WTC11 (cell line): ENCODE data around the gene MFAP3L.

Source experiments
- ATF3 ChIP-seq: sonication (generic); formaldehyde crosslinking; conservative IDR thresholded peaks from 2 replicates; pipeline ENCODE4 v1.8.1; 2022; ENCODE audit warnings: mild to moderate bottlenecking, missing genetic modification reagents
- CREB1 ChIP-seq: sonication (generic); formaldehyde crosslinking; IDR thresholded peaks from 2 replicates; pipeline ENCODE4 v1.8.0; 2023; ENCODE audit warnings: mild to moderate bottlenecking, missing genetic modification reagents
- CREM ChIP-seq: sonication (generic); formaldehyde crosslinking; IDR thresholded peaks from 2 replicates; pipeline ENCODE4 v1.8.1; 2022; ENCODE audit warnings: mild to moderate bottlenecking, missing genetic modification reagents, moderate library complexity
- ELF4 ChIP-seq: sonication (generic); formaldehyde crosslinking; IDR thresholded peaks from 2 replicates; pipeline ENCODE4 v1.8.1; 2022; ENCODE audit warnings: low read depth, mild to moderate bottlenecking, moderate library complexity, missing genetic modification reagents
- ETV6 ChIP-seq: sonication (generic); formaldehyde crosslinking; IDR thresholded peaks from 2 replicates; pipeline ENCODE4 v1.8.1; 2022; ENCODE audit warnings: mild to moderate bottlenecking, missing genetic modification reagents
- KAT7 ChIP-seq: sonication (generic); formaldehyde crosslinking; IDR thresholded peaks from 2 replicates; pipeline ENCODE4 v1.8.1; 2023; ENCODE audit warnings: missing genetic modification reagents, mild to moderate bottlenecking, borderline replicate concordance
- NR3C1 ChIP-seq: sonication (generic); formaldehyde crosslinking; conservative IDR thresholded peaks from 2 replicates; pipeline ENCODE4 v1.8.1; 2023; ENCODE audit warnings: low read depth, mild to moderate bottlenecking, missing genetic modification reagents
- SMAD3 ChIP-seq: sonication (generic); formaldehyde crosslinking; IDR thresholded peaks from 2 replicates; pipeline ENCODE4 v1.8.0; 2022; ENCODE audit warnings: missing genetic modification reagents, mild to moderate bottlenecking, borderline replicate concordance
- TCF7 ChIP-seq: sonication (generic); formaldehyde crosslinking; IDR thresholded peaks from 2 replicates; pipeline ENCODE4 v1.8.0; 2022; ENCODE audit warnings: mild to moderate bottlenecking, low read depth, missing genetic modification reagents, moderate library complexity
- TP53 ChIP-seq: sonication (generic); formaldehyde crosslinking; IDR thresholded peaks from 2 replicates; pipeline ENCODE4 v1.8.1; 2023; ENCODE audit warnings: mild to moderate bottlenecking, missing genetic modification reagents
- TF ChIP-seq, protein P1 (sequence below): fragments of 200-600 bp; IDR thresholded peaks from 2 replicates; pipeline ENCODE4 v1.8.0; 2022; ENCODE audit warnings: antibody characterized with exemption
- TF ChIP-seq, protein P2 (sequence below): sonication (generic); formaldehyde crosslinking; IDR thresholded peaks from 2 replicates; pipeline ENCODE4 v1.8.1; 2023; ENCODE audit warnings: mild to moderate bottlenecking, missing genetic modification reagents, moderate library complexity

GRCh38 chr4:170049766-170050165 lies 23.6 kb upstream of the MFAP3L start:
- TF ChIP-seq KAT7 (no peak), ELF4 (CRISPR knock-in tag) (no peak), TCF7 (CRISPR knock-in tag) (no peak), SMAD3 (CRISPR knock-in tag) (no peak), TP53 (CRISPR knock-in tag) (no peak), CREB1 (CRISPR knock-in tag) (no peak), NR3C1 (CRISPR knock-in tag) (no peak), ETV6 (CRISPR knock-in tag) (no peak), CREM (CRISPR knock-in tag) (no peak), ATF3 (no peak)
- TF ChIP-seq, protein P1, sequence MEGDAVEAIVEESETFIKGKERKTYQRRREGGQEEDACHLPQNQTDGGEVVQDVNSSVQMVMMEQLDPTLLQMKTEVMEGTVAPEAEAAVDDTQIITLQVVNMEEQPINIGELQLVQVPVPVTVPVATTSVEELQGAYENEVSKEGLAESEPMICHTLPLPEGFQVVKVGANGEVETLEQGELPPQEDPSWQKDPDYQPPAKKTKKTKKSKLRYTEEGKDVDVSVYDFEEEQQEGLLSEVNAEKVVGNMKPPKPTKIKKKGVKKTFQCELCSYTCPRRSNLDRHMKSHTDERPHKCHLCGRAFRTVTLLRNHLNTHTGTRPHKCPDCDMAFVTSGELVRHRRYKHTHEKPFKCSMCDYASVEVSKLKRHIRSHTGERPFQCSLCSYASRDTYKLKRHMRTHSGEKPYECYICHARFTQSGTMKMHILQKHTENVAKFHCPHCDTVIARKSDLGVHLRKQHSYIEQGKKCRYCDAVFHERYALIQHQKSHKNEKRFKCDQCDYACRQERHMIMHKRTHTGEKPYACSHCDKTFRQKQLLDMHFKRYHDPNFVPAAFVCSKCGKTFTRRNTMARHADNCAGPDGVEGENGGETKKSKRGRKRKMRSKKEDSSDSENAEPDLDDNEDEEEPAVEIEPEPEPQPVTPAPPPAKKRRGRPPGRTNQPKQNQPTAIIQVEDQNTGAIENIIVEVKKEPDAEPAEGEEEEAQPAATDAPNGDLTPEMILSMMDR = no peak
- TF ChIP-seq, protein P2, sequence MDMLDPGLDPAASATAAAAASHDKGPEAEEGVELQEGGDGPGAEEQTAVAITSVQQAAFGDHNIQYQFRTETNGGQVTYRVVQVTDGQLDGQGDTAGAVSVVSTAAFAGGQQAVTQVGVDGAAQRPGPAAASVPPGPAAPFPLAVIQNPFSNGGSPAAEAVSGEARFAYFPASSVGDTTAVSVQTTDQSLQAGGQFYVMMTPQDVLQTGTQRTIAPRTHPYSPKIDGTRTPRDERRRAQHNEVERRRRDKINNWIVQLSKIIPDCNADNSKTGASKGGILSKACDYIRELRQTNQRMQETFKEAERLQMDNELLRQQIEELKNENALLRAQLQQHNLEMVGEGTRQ (CRISPR knock-in tag) = no peak
